NCI-H510A (cell line): ENCODE data around the gene ADRB2.
"Not testable (repeated sequence)": the region's sequence is repeated elsewhere in the genome, so short reads cannot be mapped to it uniquely, and the experiment has no call there.

ENCODE experiments used
- DNase-seq: peaks from one replicate; lab custom pipeline; 2025; lab: John Stamatoyannopoulos, UW

Gene ADRB2

GRCh38 chr5:148826053-148826738 lies at the start of gene ADRB2:
Gene ADRB2, plus strand, starts transcription at chr5:148826611. Its CDS starts 221 bp downstream, at chr5:148826832.
- DNase-seq, result peak; percentile 91

GRCh38 chr5:148776780-148777179 lies 49.6 kb upstream of the ADRB2 start:
- DNase-seq, result no peak

GRCh38 chr5:148778882-148779281 lies 47.5 kb upstream of the ADRB2 start:
- no peak for DNase-seq

- DNase-seq, result no peak
Observed at GRCh38 chr5:148780711-148781110, 45.7 kb upstream of the ADRB2 start.

- DNase-seq, result no peak
Observed at GRCh38 chr5:148781766-148782165, 44.6 kb upstream of the ADRB2 start.

- DNase-seq, result no peak
Observed at GRCh38 chr5:148785223-148785622, 41.2 kb upstream of the ADRB2 start.

GRCh38 chr5:148786456-148786855 lies 40.0 kb upstream of the ADRB2 start:
- DNase-seq, result no peak

GRCh38 chr5:148788636-148789035 lies 37.8 kb upstream of the ADRB2 start:
- DNase-seq, result no peak

GRCh38 chr5:148790545-148791333 lies 35.7 kb upstream of the ADRB2 start:
- DNase-seq, result no peak

GRCh38 chr5:148791334-148791667 lies 35.1 kb upstream of the ADRB2 start:
- no peak for DNase-seq

- DNase-seq, result no peak
Observed at GRCh38 chr5:148791696-148792095, 34.7 kb upstream of the ADRB2 start.

- DNase-seq, result no peak
Observed at GRCh38 chr5:148792744-148793143, 33.7 kb upstream of the ADRB2 start.

GRCh38 chr5:148793261-148793660 lies 33.1 kb upstream of the ADRB2 start:
- DNase-seq, result no peak

- no peak for DNase-seq
Observed at GRCh38 chr5:148794275-148794674, 32.1 kb upstream of the ADRB2 start.

- DNase-seq, result no peak
Observed at GRCh38 chr5:148794729-148795561, 31.5 kb upstream of the ADRB2 start.

- no peak for DNase-seq
Observed at GRCh38 chr5:148796936-148797335, 29.5 kb upstream of the ADRB2 start.

GRCh38 chr5:148798786-148799185 lies 27.6 kb upstream of the ADRB2 start:
- DNase-seq, result no peak

- no peak for DNase-seq
Observed at GRCh38 chr5:148799737-148800527, 26.5 kb upstream of the ADRB2 start.

- no peak for DNase-seq
Observed at GRCh38 chr5:148801682-148802276, 24.6 kb upstream of the ADRB2 start.

- not testable (repeated sequence) for DNase-seq
Observed at GRCh38 chr5:148803451-148803850, 23.0 kb upstream of the ADRB2 start.

GRCh38 chr5:148804393-148804792 lies 22.0 kb upstream of the ADRB2 start:
- no peak for DNase-seq
